Brain microvascular endothelial cell (primary cell): ENCODE results near the gene CTDP1.
"Not testable (repeated sequence)": the region's sequence is repeated elsewhere in the genome, so short reads cannot be mapped to it uniquely, and the experiment has no call there.

Experiments used
- DNase-seq: peaks from one replicate; pipeline ENCODE4 v3.0.0-alpha.2; 2020
- H3K27ac ChIP-seq: fragments of 250-450 bp; sonication (Bioruptor Pico); 2 replicates; pipeline ENCODE4 v1.5.1; 2020; ENCODE audit warnings: mild to moderate bottlenecking, moderate library complexity
- H3K27me3 ChIP-seq: fragments of 250-450 bp; sonication (Bioruptor Pico); replicated peaks from 2 replicates; pipeline ENCODE4 v1.5.1; 2020; ENCODE audit warnings: mild to moderate bottlenecking
- H3K36me3 ChIP-seq: fragments of 250-450 bp; sonication (Bioruptor Pico); replicated peaks from 2 replicates; pipeline ENCODE4 v1.5.1; 2020; ENCODE audit warnings: mild to moderate bottlenecking
- H3K4me3 ChIP-seq: 2 replicates; pipeline ENCODE4 v1.5.1; 2011; ENCODE audit warnings: low read depth, mild to moderate bottlenecking, control low read depth, low read length, moderate library complexity
- in situ Hi-C: cut with HindIII; loops from 2 replicates; pipeline ENCODE4 v1.10.0; 2017; ENCODE audit warnings: low sequenced_read_pairs, low pct_ligation_motif_present
- TF ChIP-seq, protein P1 (sequence below): IDR thresholded peaks from 2 replicates; pipeline ENCODE4 v1.5.1; 2011; ENCODE audit warnings: low read depth, mild to moderate bottlenecking, moderate library complexity, low read length, control low read depth, inconsistent platforms; ENCODE audit errors: missing control alignments

CTDP1 gene

DNA sequence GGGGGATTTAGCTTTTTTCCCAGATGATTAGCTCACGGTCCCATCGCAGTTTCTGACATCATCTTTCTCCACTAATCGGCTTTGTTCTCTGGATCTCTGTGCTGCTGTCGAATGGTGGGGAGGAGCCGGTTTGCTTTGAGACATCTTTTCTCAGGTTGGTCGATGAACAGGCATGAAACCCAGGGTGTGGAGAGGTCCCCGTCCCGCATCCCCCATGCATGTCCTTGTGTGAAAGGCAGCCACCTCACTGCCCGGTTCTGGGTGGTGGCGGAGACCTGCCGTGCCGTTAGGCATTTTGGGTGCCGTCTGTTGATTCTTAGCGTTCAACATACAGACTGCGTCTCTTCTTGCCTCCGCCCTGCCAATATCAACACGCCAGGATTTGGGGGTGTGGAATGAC lies 57.8 kb downstream of the CTDP1 start:
- in situ Hi-C loops: no loop called here
- TF ChIP-seq, protein P1, sequence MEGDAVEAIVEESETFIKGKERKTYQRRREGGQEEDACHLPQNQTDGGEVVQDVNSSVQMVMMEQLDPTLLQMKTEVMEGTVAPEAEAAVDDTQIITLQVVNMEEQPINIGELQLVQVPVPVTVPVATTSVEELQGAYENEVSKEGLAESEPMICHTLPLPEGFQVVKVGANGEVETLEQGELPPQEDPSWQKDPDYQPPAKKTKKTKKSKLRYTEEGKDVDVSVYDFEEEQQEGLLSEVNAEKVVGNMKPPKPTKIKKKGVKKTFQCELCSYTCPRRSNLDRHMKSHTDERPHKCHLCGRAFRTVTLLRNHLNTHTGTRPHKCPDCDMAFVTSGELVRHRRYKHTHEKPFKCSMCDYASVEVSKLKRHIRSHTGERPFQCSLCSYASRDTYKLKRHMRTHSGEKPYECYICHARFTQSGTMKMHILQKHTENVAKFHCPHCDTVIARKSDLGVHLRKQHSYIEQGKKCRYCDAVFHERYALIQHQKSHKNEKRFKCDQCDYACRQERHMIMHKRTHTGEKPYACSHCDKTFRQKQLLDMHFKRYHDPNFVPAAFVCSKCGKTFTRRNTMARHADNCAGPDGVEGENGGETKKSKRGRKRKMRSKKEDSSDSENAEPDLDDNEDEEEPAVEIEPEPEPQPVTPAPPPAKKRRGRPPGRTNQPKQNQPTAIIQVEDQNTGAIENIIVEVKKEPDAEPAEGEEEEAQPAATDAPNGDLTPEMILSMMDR: no peak
- DNase-seq: no peak
- peaks cover 54% of the 10 kb centered on the region for H3K36me3 ChIP-seq
- H3K27me3 ChIP-seq: no peaks in the 10 kb centered on the region
- no peak overlapping the region for H3K27ac ChIP-seq
- H3K4me3 ChIP-seq: no peak overlapping the region

- in situ Hi-C loops: no loop called here
- Histone ChIP-seq H3K4me3 (no peak overlapping the region), H3K27me3 (no peaks in the 10 kb centered on the region), H3K27ac (no peak overlapping the region), H3K36me3 (peaks cover 57% of the 10 kb centered on the region)
- no peak for DNase-seq
- TF ChIP-seq, protein P1: no peak
These were observed 58.4 kb downstream of the CTDP1 start for GRCh38 chr18:79738041-79738461.

DNA sequence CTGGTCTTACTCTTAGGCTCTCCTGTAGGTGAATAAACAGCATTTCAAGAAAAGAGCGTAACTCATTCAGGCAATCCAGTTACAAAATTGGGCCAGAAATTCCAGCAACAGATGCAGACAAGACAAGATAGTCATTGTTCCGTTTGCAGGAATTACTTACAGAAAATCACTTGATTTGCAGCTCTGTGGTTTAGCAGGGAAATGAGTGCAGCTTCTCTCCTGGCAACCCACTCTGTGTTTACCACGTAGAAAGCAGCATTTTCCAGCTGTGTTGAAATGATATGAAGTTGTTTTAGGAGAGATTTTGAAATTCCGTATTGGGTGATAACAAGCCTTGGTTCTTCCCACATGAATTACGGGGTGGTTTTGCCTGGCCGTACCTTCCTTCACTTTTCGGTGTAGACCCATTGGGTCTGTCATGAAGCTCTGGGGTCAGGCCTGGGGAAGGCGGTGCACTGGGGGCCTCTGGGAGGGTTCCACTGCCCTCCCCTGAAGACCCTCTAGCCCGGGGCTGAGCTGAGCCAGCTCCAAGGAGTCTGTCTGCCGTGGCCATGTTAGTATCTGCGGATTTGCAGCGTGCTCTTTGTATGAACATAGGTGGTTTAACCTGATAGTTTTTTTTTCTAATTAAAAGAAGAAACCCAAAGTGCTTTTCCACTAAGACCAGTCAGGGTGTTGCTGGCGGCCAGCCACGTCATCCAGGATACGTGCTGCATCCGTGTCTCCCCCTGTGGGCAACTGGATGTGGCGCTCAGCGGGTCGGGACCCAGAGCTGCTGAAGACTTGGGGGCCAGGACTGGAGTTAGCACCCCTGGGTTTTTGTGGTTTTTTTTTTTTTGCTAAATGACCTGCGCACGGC lies 59.2 kb downstream of the CTDP1 start:
- Histone ChIP-seq H3K36me3 (peaks cover 54% of the 10 kb centered on the region), H3K27me3 (no peaks in the 10 kb centered on the region), H3K27ac (no peak overlapping the region), H3K4me3 (no peak overlapping the region)
- no peak for DNase-seq
- TF ChIP-seq, protein P1: no peak
- in situ Hi-C loops: no loop called here

GRCh38 chr18:79739440-79739778 lies 59.8 kb downstream of the CTDP1 start:
- H3K36me3 ChIP-seq: peaks cover 48% of the 10 kb centered on the region

GRCh38 chr18:79740047-79740446 lies 60.4 kb downstream of the CTDP1 start:
- H3K27ac ChIP-seq, in situ Hi-C loops, H3K27me3 ChIP-seq, DNase-seq, H3K4me3 ChIP-seq: not testable (repeated sequence)
- peaks cover 42% of the 10 kb centered on the region for H3K36me3 ChIP-seq

More at GRCh38 chr18:79739440-79739778, 59.8 kb downstream of the CTDP1 start:
- Histone ChIP-seq H3K27me3 (no peaks in the 10 kb centered on the region), H3K27ac (no peak overlapping the region), H3K4me3 (no peak overlapping the region)
- TF ChIP-seq, protein P1: no peak
- in situ Hi-C loops: no loop called here
- DNase-seq: no peak

DNA sequence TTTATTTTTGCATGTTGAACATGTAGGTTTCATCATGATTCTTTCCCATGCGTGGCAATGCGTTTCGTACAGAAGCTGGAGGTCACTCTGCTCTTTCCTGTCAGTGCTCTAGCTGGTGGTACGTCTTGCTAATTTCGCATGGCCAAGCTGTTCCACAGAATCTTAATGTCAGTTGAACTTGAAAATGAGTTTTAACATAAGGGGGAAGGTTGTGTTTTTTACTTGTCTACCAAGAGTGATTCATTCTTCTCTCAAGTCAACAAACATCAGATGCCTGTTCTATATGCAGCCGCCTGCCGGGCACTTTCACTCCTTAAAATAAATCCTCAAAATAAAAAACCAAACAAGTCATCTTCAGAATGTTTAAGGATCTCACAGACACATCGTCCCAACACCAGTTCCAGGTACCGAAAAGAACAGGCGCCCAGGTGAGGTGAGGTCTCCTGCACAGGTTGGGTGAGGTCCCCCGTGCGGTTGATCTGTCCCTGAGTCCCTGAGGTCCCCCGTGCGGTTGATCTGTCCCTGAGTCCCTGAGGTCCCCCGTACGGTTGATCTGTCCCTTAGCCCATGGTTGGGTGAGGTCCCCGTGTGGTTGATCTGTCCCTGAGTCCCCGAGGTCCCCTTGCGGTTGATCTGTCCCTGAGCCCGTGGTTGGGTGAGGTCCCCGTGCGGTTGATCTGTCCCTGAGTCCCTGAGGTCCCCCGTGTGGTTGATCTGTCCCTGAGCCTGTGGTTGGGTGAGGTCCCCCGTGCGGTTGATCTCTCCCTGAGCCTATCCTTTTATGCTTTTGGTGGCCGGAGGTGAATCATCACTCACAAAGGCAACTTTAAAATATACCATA lies 61.1 kb downstream of the CTDP1 start:
- Histone ChIP-seq H3K4me3 (no peak overlapping the region), H3K27ac (no peak overlapping the region), H3K27me3 (no peaks in the 10 kb centered on the region), H3K36me3 (peaks cover 35% of the 10 kb centered on the region)
- DNase-seq: no peak
- in situ Hi-C loops: no loop called here
- TF ChIP-seq, protein P1: no peak
